GM19467 (cell line): Measurements from ENCODE around the gene RAB4A.

Experiments
- ATAC-seq: cut with Tn5 transposase; IDR thresholded peaks from one replicate; pipeline ENCODE4 v1.9.1; 2021; ENCODE audit warnings: mild to moderate bottlenecking, moderate library complexity; ENCODE audit not compliant: unreplicated experiment

RAB4A gene

DNA sequence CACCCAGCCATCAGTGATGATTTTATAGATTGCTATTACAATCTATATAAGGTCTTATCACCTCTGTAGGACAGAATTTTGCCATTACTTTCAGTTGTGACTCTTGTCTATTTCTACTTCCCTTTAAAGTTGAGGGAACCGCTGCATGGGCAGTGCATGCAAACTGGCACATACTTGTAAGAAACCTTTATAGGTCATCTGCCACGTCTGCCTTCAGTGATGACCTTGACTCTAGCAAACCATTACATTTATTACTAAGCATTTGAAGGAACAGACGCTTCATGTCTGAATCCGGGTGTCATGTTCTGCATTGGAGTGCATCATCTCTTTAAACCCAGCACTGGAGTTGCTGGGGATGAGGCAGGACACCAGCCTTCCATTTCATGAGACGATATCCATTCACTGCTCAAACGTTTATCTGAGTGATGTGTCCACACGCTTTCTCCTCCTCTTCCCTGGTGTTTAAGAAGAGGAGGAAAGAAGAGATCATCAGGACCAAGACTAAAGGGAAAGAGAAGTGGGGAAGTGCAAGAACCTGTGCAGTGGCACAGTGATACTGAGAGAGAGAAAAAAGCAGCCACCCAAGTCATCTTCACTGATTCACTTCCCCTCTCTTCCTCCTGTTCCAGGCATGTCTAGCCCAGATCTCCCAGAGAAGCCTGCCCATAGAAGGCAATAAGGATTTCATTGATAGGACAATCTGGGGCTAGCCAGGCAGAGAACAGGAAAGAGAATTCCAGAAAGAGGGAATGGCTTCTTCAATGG lies 57.9 kb downstream of the RAB4A start:
- ATAC-seq: no peak

- no peak for ATAC-seq
These were observed 63.4 kb downstream of the RAB4A start for GRCh38 chr1:229334269-229334668.

- ATAC-seq: no peak
These were observed 63.8 kb downstream of the RAB4A start for GRCh38 chr1:229334716-229335115.

- no peak for ATAC-seq
These were observed 65.4 kb downstream of the RAB4A start for GRCh38 chr1:229336345-229336744.

DNA sequence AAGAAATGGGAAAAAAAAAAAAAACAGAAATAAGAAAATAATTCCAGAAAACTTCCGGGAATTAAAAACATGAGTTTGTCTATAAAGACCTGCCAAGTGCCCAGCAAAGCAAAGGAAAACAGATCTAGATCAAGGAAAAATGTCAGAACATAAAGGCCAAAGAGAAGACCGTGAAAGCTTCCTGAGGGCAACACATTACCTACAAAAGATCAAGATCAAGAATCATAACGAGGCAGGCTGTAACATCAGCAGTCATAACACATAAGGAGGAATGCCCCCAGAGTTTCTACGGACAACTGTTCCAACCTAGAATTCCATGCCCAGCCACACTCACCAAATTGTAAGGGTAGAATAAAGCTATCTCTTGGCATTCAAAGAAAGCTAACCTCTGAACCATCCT lies 68.2 kb downstream of the RAB4A start:
- ATAC-seq: no peak

GRCh38 chr1:229339520-229339919 lies 68.6 kb downstream of the RAB4A start:
- ATAC-seq: no peak

DNA sequence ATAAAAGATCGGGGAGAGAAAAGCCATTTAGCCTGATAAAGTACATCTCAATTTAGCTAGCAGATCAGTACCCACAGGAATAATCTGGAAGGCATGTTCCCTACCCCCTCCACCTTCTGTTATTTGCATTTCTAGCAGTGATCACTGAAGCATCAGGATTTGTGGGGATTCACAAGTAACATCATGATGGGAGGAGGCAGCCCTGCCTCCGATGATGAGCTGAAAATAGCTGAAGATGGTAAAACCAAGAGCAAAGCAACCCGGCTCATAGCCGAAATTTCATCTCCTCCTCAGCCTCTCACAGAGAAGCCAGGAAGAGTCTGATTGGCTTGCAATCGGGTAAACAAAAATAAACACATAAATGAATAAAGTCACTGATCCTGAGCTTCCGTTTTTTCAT lies 69.6 kb downstream of the RAB4A start:
- ATAC-seq: no peak

GRCh38 chr1:229341774-229342655 lies 71.1 kb downstream of the RAB4A start:
- peak; percentile 58 for ATAC-seq

DNA sequence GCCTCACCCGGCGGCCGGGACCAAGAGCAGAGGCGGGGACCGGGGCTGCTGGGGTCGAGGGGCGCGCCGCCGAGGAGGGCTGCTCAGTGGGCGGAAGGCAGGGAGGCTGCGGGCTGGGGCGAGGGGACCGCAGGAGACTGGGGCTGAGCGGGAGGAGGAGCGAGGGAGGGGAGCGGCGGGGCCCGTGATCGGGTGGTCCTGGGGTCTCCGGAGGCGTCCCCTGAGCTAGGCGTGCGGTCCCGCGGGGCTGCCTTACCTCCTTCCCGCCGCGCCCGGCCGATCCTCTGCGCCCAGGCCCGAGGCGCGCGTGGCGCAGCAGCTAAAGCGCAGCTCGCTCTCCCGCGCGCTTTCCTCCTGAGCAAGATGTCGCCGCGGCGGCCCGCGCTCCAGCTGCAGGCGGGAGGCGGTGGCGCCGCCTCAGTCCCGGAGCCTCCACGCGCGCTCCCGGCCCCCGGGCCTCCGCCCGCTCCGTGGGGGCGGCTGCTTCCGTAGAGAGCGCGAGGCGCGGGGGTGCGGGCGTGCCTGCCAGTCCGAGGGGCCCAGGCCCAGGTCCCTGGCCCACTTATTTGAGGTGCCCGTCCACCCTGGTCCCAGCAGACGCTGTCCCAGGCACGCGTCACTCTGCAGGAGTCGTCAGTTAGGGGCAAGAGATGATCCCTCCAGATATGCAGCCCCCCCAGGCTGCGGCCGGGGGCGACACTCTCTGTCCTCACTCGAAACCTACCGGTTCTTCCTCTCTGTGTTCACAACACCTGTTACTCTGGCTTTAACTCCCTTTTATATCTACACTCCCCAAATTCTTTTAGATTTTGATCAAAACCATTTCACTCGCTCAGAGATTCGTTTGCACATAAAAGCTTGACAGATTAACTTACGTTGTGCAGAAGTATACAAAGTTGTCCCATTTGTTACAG lies 72.0 kb downstream of the RAB4A start, which contains the start of gene CCSAP:
CCSAP (minus strand) TSS at position 392 of the 914 bp plus-strand sequence. CDS start 582 bp downstream, outside the sequence.
- ATAC-seq: peak; percentile 37

DNA sequence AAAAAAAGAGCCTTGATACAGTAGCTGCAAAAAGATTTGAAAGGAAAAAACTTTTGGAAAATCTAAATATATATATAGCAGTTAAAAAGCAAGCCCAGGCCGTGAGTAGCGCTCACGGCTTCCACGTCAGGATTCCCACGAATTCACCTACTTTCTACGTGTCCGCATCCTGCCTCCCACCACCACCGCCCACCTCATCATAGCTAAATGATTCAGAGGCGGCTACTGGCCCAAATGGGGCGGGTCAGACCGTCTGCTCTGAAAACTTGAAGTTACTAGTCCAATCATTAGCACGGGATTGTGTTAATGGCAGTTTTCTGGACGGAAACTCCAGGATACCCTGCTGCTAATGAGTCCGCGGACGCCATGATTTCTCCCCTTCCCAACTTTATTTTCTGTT lies 73.2 kb downstream of the RAB4A start:
- no peak for ATAC-seq

DNA sequence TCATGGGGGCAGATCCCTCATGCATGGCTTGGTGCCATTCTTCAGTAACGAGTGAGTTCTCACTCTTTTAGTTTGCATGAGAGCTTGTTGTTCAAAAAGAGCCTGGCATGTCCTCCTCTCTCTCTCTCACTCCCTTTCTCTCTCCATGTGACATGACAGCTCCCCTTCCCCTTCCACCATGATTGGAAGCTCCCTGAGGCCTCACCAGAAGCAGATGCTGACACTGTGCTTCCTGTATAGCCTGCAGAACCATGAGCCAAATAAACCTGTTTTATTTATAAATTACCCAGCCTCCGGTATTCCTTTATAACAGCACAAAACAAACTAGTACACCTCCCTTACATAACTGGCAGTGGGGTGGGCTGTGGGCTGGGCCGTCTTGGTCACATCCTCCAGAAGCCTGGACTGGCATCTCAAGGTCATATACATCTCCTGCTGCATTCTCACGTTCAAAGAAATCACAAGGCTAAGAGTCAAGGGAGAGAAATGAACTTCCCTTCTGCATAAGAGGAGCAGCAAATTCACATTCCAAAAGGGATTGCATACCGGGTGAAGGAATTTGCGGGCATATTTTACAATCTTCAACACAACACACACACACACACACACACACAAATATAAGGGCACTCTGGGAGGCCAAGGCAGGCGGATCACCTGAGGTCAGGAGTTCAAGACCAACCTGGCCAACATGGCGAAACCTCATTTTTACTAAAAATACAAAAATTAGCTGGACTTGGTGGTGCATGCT lies 74.2 kb downstream of the RAB4A start:
- ATAC-seq: no peak

GRCh38 chr1:229347528-229347927 lies 76.6 kb downstream of the RAB4A start:
- ATAC-seq: no peak

GRCh38 chr1:229349463-229350385 lies 78.8 kb downstream of the RAB4A start:
- no peak for ATAC-seq

- ATAC-seq: no peak
These were observed 82.1 kb downstream of the RAB4A start for GRCh38 chr1:229352975-229353374.

DNA sequence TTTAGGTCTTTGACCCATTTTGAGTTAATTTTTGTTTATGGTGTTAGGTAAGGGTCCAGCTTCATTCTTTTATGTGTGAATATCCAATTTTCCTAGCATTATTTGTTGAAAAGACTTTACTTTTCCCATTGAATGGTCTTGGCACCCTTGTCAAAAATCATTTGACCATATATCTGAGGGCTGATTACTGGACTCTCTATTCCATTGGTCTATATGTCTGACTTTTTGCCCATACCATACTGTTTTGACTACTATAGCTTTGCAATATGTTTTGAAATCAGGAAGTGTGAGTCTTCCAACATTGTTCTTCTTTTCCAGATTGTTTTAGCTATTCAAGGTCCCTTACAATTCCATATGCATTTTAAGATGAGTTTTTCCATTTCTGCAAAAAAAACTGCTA lies 83.3 kb downstream of the RAB4A start:
- ATAC-seq: no peak
